DOHH2 (cell line): ENCODE data around the gene LCAT.

Experiments
- H3F3A ChIP-seq: fragments of 200-600 bp; sonication (generic), shearing (Covaris generic); 2 replicates; pipeline ENCODE4 v1.6.0; 2016; ENCODE audit warnings: antibody characterized with exemption, mild to moderate bottlenecking; ENCODE audit not compliant: control insufficient read depth, insufficient read depth
- H3K27ac ChIP-seq: fragments of 200-600 bp; sonication (generic); 2 replicates; pipeline ENCODE4 v1.5.1; 2014; ENCODE audit warnings: low read depth, mild to moderate bottlenecking, low read length, moderate library complexity
- H3K27me3 ChIP-seq: fragments of 200-600 bp; sonication (generic); 2 replicates; pipeline ENCODE4 v1.6.1; 2014; ENCODE audit warnings: mild to moderate bottlenecking, low read length, mixed read lengths; ENCODE audit not compliant: control insufficient read depth
- H3K36me3 ChIP-seq: fragments of 200-600 bp; sonication (generic); 2 replicates; pipeline ENCODE4 v1.6.1; 2014; ENCODE audit warnings: mild to moderate bottlenecking, low read length, moderate library complexity, mixed read lengths; ENCODE audit not compliant: control insufficient read depth
- H3K4me1 ChIP-seq: fragments of 200-600 bp; sonication (generic); 2 replicates; pipeline ENCODE4 v1.6.1; 2014; ENCODE audit warnings: mild to moderate bottlenecking, low read length, mixed read lengths; ENCODE audit not compliant: control insufficient read depth
- H3K4me2 ChIP-seq: fragments of 200-600 bp; sonication (generic); 2 replicates; pipeline ENCODE4 v1.6.0; 2014; ENCODE audit warnings: mild to moderate bottlenecking, low read length, moderate library complexity
- H3K4me3 ChIP-seq: fragments of 200-600 bp; sonication (generic); 2 replicates; pipeline ENCODE4 v1.5.1; 2014; ENCODE audit warnings: mild to moderate bottlenecking, low read length, mixed read lengths
- H3K79me2 ChIP-seq: fragments of 200-600 bp; sonication (generic); 2 replicates; pipeline ENCODE4 v1.6.1; 2014; ENCODE audit warnings: mild to moderate bottlenecking, low read length, mixed read lengths; ENCODE audit not compliant: control insufficient read depth
- H3K9me2 ChIP-seq: fragments of 200-600 bp; sonication (generic); replicated peaks from 2 replicates; pipeline ENCODE4 v1.6.1; 2014; ENCODE audit warnings: mild to moderate bottlenecking, low read length, mixed read lengths; ENCODE audit not compliant: control insufficient read depth
- H3K9me3 ChIP-seq: fragments of 200-600 bp; sonication (generic); 2 replicates; pipeline ENCODE4 v1.6.1; 2014; ENCODE audit warnings: antibody characterized with exemption, low read length, mixed read lengths; ENCODE audit not compliant: control insufficient read depth, insufficient read depth
- H4K20me1 ChIP-seq: fragments of 200-600 bp; sonication (generic); 2 replicates; pipeline ENCODE4 v1.6.0; 2014; ENCODE audit warnings: low read depth, mild to moderate bottlenecking, antibody characterized with exemption, low read length, moderate library complexity; ENCODE audit not compliant: control insufficient read depth, insufficient read depth
- EZH2phosphoT487 ChIP-seq: fragments of 200-600 bp; sonication (generic); IDR thresholded peaks from 2 replicates; pipeline ENCODE4 v1.6.1; 2017; ENCODE audit warnings: borderline replicate concordance, mild to moderate bottlenecking, antibody characterized with exemption, low read length, moderate library complexity, mixed read lengths
- TF ChIP-seq, protein P1 (sequence below): fragments of 200-600 bp; sonication (generic); IDR thresholded peaks from one replicate; pipeline ENCODE4 v1.5.1; 2014; ENCODE audit warnings: antibody characterized with exemption, mild to moderate bottlenecking, low read depth, low read length; ENCODE audit not compliant: poor library complexity, severe bottlenecking

Gene LCAT

DNA sequence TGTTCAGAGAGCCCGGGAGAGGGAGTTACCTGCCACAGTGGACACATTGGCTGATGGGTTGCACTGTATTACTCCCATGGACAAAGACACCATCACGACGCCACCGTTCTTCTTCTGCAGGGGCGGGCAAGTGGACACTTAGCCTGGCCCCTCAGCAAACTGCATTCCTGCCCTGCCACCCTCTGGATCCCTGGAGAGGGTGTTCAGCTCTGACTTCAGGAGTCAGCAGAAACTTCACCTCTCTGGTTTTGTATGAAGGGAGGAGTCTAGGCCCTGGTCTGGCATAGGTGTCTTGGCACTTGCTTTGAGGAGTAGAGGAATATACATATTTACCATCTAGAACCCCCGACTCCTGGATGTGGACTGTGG lies 46.1 kb upstream of the LCAT start:
- TF ChIP-seq, protein P1, sequence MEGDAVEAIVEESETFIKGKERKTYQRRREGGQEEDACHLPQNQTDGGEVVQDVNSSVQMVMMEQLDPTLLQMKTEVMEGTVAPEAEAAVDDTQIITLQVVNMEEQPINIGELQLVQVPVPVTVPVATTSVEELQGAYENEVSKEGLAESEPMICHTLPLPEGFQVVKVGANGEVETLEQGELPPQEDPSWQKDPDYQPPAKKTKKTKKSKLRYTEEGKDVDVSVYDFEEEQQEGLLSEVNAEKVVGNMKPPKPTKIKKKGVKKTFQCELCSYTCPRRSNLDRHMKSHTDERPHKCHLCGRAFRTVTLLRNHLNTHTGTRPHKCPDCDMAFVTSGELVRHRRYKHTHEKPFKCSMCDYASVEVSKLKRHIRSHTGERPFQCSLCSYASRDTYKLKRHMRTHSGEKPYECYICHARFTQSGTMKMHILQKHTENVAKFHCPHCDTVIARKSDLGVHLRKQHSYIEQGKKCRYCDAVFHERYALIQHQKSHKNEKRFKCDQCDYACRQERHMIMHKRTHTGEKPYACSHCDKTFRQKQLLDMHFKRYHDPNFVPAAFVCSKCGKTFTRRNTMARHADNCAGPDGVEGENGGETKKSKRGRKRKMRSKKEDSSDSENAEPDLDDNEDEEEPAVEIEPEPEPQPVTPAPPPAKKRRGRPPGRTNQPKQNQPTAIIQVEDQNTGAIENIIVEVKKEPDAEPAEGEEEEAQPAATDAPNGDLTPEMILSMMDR: no peak
- TF ChIP-seq EZH2phosphoT487: no peak
- H3K4me3 ChIP-seq: no peak overlapping the region
- no peak overlapping the region for H3K4me2 ChIP-seq
- H4K20me1 ChIP-seq: no peaks in the 10 kb centered on the region
- no peak overlapping the region for H3K27ac ChIP-seq
- peaks cover 24% of the 10 kb centered on the region for H3K4me1 ChIP-seq
- no peaks in the 10 kb centered on the region for H3K9me2 ChIP-seq
- no peaks in the 10 kb centered on the region for H3K27me3 ChIP-seq
- H3F3A ChIP-seq: no peaks in the 10 kb centered on the region; the same call in 1 of the 2 replicates
- H3K79me2 ChIP-seq: no peaks in the 10 kb centered on the region
- H3K36me3 ChIP-seq: no peaks in the 10 kb centered on the region
- H3K9me3 ChIP-seq: no peaks in the 10 kb centered on the region

DNA sequence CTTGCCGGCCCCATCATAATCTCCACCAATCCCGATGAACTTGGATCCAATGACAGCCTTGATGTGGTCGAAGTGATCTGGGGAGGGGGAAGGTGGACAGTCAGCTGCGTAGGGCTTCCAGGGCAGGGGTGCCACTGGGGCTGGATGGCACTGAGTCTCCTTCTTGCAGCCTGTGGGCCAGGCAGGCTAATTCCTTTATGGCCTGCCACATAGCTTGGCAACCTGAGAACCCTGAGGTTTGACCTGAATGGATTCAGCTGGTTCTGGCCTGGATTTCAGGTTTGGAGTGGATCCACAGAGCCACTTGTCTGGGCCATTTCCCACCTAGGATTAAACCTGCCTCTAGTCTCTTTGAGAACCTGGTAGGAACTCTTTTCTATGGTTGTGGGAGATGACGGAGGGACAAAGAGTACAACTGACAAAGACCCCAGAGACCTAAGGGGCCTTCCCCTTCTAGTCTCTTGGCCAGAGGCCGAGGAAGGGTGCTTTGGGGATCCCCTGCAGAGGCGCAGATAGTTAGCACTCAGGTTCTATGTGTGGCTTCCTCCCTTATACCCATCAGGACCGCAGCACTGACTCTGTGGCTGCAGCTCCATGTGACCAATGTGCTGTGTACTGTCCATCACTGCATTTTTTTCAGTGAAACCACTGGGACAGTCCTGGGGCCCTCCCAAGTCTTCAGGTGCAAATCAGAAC lies 45.5 kb upstream of the LCAT start:
- no peaks in the 10 kb centered on the region for H3K9me3 ChIP-seq
- no peaks in the 10 kb centered on the region for H3K79me2 ChIP-seq
- H3K27ac ChIP-seq: no peak overlapping the region
- H3K9me2 ChIP-seq: no peaks in the 10 kb centered on the region
- no peak overlapping the region for H3K4me2 ChIP-seq
- H3K27me3 ChIP-seq: no peaks in the 10 kb centered on the region
- H3F3A ChIP-seq: no peaks in the 10 kb centered on the region
- H3K4me1 ChIP-seq: peaks cover 30% of the 10 kb centered on the region
- TF ChIP-seq EZH2phosphoT487: no peak
- no peak overlapping the region for H3K4me3 ChIP-seq
- H4K20me1 ChIP-seq: no peaks in the 10 kb centered on the region
- no peaks in the 10 kb centered on the region for H3K36me3 ChIP-seq

DNA sequence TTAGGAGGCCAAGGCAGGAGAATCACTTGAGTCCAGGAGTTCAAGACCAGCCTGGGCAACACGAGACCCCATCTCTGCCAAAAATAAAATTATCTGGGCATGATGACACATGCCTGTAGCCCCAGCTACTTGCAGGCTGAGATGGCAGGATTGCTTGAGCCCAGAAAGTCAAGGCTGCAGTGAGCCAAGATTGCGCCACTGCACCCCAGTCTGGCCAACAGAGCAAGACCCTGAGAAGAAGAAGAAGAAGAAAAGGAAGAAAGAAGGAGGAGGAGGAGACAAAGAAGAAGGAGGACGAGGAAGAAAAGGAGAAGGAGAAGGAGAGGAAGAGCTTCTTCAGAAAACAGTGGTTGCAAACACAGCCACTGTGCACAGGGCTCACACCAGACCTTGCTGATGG lies 44.8 kb upstream of the LCAT start:
- Histone ChIP-seq H3K79me2 (no peaks in the 10 kb centered on the region), H3K27ac (no peak overlapping the region), H4K20me1 (no peaks in the 10 kb centered on the region), H3K36me3 (no peaks in the 10 kb centered on the region), H3K9me3 (no peaks in the 10 kb centered on the region), H3F3A (no peaks in the 10 kb centered on the region), H3K4me1 (peaks cover 35% of the 10 kb centered on the region), H3K9me2 (no peaks in the 10 kb centered on the region), H3K27me3 (no peaks in the 10 kb centered on the region), H3K4me3 (no peak overlapping the region), H3K4me2 (no peak overlapping the region)
- no peak for TF ChIP-seq EZH2phosphoT487
- TF ChIP-seq, protein P1: no peak

DNA sequence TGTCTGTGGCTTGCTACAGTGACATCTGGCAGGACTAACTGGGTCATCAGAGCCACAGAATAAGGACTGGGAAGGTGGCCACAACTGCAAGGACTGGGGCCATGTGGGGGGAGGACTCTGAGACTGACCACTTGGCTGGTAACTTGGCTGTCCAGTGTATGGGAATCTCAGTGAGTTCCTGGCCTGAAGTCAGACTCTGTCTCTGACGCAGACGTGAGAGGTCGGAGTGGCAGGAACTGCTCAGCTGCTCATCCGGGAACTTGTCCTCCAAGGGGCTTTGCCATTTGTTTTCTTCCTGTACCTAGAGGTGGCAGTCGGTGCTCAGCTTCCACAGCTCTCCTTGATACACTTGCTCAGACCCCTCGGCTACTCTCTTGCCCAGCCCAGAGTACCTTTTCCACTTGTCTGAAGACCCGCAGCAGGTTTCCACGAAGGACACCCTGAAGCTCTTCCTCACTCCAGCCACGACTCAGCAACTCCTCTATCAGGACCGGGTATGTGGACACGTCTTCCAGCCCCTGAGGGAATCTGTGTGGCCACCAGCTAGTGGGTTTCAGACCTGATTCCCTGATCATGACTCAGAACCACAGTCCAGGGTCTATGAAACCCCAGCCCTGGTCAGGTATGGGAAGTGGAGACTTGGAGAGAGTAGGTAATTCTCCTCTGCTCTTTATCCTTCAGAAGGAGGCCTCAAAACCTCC lies 43.7 kb upstream of the LCAT start:
- Histone ChIP-seq H3K4me3 (no peak overlapping the region), H3K27me3 (no peaks in the 10 kb centered on the region), H3K79me2 (no peaks in the 10 kb centered on the region), H3K4me1 (peaks cover 27% of the 10 kb centered on the region), H3K27ac (no peak overlapping the region), H3F3A (no peaks in the 10 kb centered on the region), H3K9me3 (no peaks in the 10 kb centered on the region), H3K4me2 (no peak overlapping the region), H4K20me1 (no peaks in the 10 kb centered on the region), H3K9me2 (no peaks in the 10 kb centered on the region), H3K36me3 (no peaks in the 10 kb centered on the region)
- TF ChIP-seq, protein P1: no peak
- no peak for TF ChIP-seq EZH2phosphoT487
